BLaER1 (cell line): ENCODE data around the gene DERL3.

ENCODE experiments used
- H3K27ac ChIP-seq: shearing (Covaris generic); formaldehyde crosslinking; 2 replicates; pipeline ENCODE4 v1.8.1; 2022
- H3K27me3 ChIP-seq: shearing (Covaris generic); formaldehyde crosslinking; 2 replicates; pipeline ENCODE4 v1.8.1; 2022
- H3K36me3 ChIP-seq: shearing (Covaris generic); formaldehyde crosslinking; 2 replicates; pipeline ENCODE4 v1.8.1; 2022
- H3K4me1 ChIP-seq: shearing (Covaris generic); formaldehyde crosslinking; 2 replicates; pipeline ENCODE4 v1.8.1; 2022
- H3K4me2 ChIP-seq: shearing (Covaris generic); formaldehyde crosslinking; 2 replicates; pipeline ENCODE4 v1.8.1; 2022
- H3K4me3 ChIP-seq: shearing (Covaris generic); formaldehyde crosslinking; 2 replicates; pipeline ENCODE4 v1.8.1; 2022
- H3K9ac ChIP-seq: shearing (Covaris generic); formaldehyde crosslinking; 2 replicates; pipeline ENCODE4 v1.8.1; 2022
- H3K9me3 ChIP-seq: shearing (Covaris generic); formaldehyde crosslinking; 2 replicates; pipeline ENCODE4 v1.8.1; 2022
- H4K20me1 ChIP-seq: shearing (Covaris generic); formaldehyde crosslinking; 2 replicates; pipeline ENCODE4 v1.8.1; 2022
- Cebpa-rat ChIP-seq: shearing (Covaris generic); IDR thresholded peaks from 2 replicates; pipeline ENCODE4 v1.8.1; 2022

The DERL3 gene

GRCh38 chr22:23791738-23792645, 46.8 kb downstream of the DERL3 start:
- Histone ChIP-seq H3K27me3 (no peaks in the 10 kb centered on the region), H3K9me3 (no peaks in the 10 kb centered on the region), H3K27ac (peak overlapping the region; percentile 61), H3K36me3 (peaks cover 87% of the 10 kb centered on the region), H3K4me3 (no peak overlapping the region), H3K4me1 (peaks cover 56% of the 10 kb centered on the region), H4K20me1 (peaks cover 74% of the 10 kb centered on the region), H3K4me2 (peak overlapping the region; percentile 71), H3K9ac (peak overlapping the region; percentile 63)
- TF ChIP-seq Cebpa-rat: no peak

DNA sequence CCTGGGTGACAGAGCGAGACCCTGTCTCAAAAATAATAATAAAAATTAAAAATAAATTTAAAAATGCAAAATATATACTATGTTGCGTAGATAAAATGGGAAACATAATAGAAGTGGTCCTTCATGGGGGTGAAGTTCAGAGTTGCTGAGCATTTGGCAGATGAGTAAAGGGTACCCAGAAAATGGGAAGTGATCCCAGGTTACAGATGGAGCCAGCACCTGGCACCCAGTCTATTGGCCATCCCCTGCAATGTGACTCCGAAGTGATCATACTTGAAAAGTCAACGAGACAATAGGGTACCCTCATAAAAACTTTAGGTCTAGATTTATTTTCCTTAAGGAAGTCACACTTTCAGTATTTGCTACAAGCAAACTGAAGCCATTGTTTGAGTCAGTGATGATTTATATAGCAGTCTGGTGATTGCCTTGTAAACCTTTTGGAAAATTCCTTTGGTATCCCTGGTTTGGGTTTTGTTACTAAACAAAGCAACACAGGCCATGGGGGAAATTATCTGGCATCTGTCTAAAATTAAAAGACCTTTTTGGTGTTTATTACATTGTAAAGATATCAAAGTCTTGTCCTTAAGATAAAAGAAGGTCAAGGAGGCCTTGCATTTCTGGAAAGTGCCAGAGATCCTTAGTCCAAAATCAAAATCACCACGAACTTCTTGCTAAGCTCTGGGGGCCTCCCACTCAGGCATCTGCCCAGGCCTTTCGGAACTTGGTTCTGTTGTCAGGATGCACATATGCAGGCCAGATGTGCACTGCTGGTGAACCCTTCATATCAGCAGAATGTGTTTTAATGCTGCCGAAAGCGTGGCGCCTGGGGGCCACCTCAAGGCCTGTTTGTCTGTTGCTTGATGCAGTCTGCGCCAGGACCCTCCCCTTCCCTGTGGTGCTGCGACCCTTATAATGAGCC, 47.7 kb downstream of the DERL3 start:
- Histone ChIP-seq H3K4me1 (peaks cover 63% of the 10 kb centered on the region), H3K9ac (no peak overlapping the region)

DNA sequence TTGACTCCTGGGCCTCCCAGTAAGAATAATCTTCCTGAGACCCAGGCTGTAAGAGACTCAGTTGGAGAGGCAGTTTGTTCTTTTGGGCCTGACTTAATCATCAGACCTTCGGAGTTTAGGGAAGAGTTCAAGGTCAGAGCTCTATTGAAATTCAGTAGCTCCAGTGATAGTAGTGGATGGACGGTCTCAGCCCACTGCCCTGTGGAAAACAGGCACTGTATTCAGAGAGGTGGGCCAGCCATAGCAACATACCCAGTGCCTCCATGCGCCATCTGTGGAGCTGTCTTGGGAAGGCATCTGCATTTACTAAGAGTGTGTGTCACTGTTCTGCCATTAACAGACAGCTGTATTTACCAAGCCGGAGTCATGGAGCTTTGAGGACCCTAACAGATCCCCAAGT, 49.2 kb downstream of the DERL3 start:
- Histone ChIP-seq H3K4me2 (peak overlapping the region; percentile 84), H3K27me3 (no peaks in the 10 kb centered on the region)

More for the DNA sequence above, 47.7 kb downstream of the DERL3 start:
- Histone ChIP-seq H3K4me3 (no peak overlapping the region), H4K20me1 (peaks cover 67% of the 10 kb centered on the region), H3K4me2 (peak overlapping the region; percentile 71), H3K27me3 (no peaks in the 10 kb centered on the region), H3K27ac (no peak overlapping the region), H3K9me3 (no peaks in the 10 kb centered on the region), H3K36me3 (peaks cover 78% of the 10 kb centered on the region)
- no peak for TF ChIP-seq Cebpa-rat

GRCh38 chr22:23789121-23789520, 49.7 kb downstream of the DERL3 start:
- no peaks in the 10 kb centered on the region for H3K9me3 ChIP-seq
- peaks cover 59% of the 10 kb centered on the region for H3K36me3 ChIP-seq
- H3K4me3 ChIP-seq: no peak overlapping the region
- H3K9ac ChIP-seq: peak overlapping the region; percentile 50; the same call in 1 of the 2 replicates
- no peaks in the 10 kb centered on the region for H3K27me3 ChIP-seq
- H3K4me2 ChIP-seq: peak overlapping the region; percentile 84
- peaks cover 82% of the 10 kb centered on the region for H3K4me1 ChIP-seq
- TF ChIP-seq Cebpa-rat: no peak
- peaks cover 64% of the 10 kb centered on the region for H4K20me1 ChIP-seq
- H3K27ac ChIP-seq: peak overlapping the region; percentile 1; the same call in 1 of the 2 replicates

More for the DNA sequence above, 49.2 kb downstream of the DERL3 start:
- Histone ChIP-seq H4K20me1 (peaks cover 64% of the 10 kb centered on the region), H3K9me3 (no peaks in the 10 kb centered on the region), H3K27ac (no peak overlapping the region), H3K36me3 (peaks cover 64% of the 10 kb centered on the region), H3K9ac (peak overlapping the region; percentile 50; the same call in 1 of the 2 replicates), H3K4me3 (no peak overlapping the region), H3K4me1 (peaks cover 77% of the 10 kb centered on the region)
- no peak for TF ChIP-seq Cebpa-rat

GRCh38 chr22:23787910-23788309, 50.9 kb downstream of the DERL3 start:
- no peak for TF ChIP-seq Cebpa-rat
- H3K27ac ChIP-seq: peak overlapping the region; percentile 100

GRCh38 chr22:23787600-23787896, 51.3 kb downstream of the DERL3 start:
- Histone ChIP-seq H3K9ac (peak overlapping the region; percentile 100), H3K4me3 (peak overlapping the region; percentile 90), H3K27ac (peak overlapping the region; percentile 100), H3K9me3 (no peaks in the 10 kb centered on the region), H3K27me3 (no peaks in the 10 kb centered on the region), H3K36me3 (peaks cover 55% of the 10 kb centered on the region), H4K20me1 (peaks cover 54% of the 10 kb centered on the region), H3K4me1 (peaks cover 91% of the 10 kb centered on the region), H3K4me2 (peak overlapping the region; percentile 84)
- no peak for TF ChIP-seq Cebpa-rat

More at GRCh38 chr22:23787910-23788309, 50.9 kb downstream of the DERL3 start:
- Histone ChIP-seq H3K9ac (peak overlapping the region; percentile 100), H4K20me1 (peaks cover 57% of the 10 kb centered on the region), H3K27me3 (no peaks in the 10 kb centered on the region), H3K9me3 (no peaks in the 10 kb centered on the region), H3K36me3 (peaks cover 55% of the 10 kb centered on the region), H3K4me1 (peaks cover 91% of the 10 kb centered on the region), H3K4me2 (peak overlapping the region; percentile 84), H3K4me3 (peak overlapping the region; percentile 90)

DNA sequence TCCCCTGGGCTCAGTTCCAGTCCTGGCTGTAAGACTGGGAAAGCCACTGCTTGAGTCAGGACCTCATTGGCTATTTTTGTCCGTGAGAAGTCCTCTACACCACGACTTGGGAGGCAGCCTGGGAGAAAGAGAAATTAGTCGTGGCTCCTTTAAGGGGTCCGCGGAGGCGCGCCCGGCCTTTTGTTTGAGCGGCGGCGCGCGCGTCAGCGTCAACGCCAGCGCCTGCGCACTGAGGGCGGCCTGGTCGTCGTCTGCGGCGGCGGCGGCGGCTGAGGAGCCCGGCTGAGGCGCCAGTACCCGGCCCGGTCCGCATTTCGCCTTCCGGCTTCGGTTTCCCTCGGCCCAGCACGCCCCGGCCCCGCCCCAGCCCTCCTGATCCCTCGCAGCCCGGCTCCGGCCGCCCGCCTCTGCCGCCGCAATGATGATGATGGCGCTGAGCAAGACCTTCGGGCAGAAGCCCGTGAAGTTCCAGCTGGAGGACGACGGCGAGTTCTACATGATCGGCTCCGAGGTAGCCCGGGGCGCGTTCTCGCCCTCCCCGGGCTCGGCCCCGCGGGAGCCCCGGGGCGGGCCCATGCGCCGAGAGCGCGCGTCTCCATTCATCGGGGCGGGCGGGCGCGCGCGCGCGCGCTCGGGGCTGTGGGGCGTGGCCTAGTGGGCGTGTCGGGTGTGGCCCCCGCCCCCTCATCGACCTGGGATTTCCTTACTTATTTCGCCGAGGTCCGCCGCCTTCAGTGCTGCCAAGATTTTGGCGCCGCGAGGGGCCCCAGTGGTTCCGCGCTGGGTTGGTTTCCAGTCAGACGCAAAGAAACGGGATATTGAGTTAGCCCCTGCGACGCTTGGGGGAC, 51.8 kb downstream of the DERL3 start, which contains the start of gene SMARCB1:
SMARCB1 (plus strand) TSS at position 215 of the 848 bp plus-strand sequence; CDS start at position 419, 204 bp downstream.
- Histone ChIP-seq H3K4me1 (peaks cover 91% of the 10 kb centered on the region), H3K36me3 (peaks cover 55% of the 10 kb centered on the region)

GRCh38 chr22:23786261-23786710, 52.5 kb downstream of the DERL3 start:
- Histone ChIP-seq H3K27ac (peak overlapping the region; percentile 100), H4K20me1 (peaks cover 41% of the 10 kb centered on the region), H3K9me3 (no peaks in the 10 kb centered on the region), H3K4me3 (peak overlapping the region; percentile 90), H3K4me2 (peak overlapping the region; percentile 84), H3K36me3 (peaks cover 55% of the 10 kb centered on the region), H3K27me3 (no peaks in the 10 kb centered on the region), H3K4me1 (peaks cover 91% of the 10 kb centered on the region), H3K9ac (peak overlapping the region; percentile 100)
- no peak for TF ChIP-seq Cebpa-rat

More for the DNA sequence above, 51.8 kb downstream of the DERL3 start, which contains the start of gene SMARCB1:
- Histone ChIP-seq H3K27me3 (no peaks in the 10 kb centered on the region), H3K9me3 (no peaks in the 10 kb centered on the region), H4K20me1 (peaks cover 48% of the 10 kb centered on the region), H3K9ac (peak within 1 kb of the TSS; percentile 100), H3K27ac (peak within 1 kb of the TSS; percentile 100), H3K4me2 (peak within 1 kb of the TSS; percentile 84), H3K4me3 (peak within 1 kb of the TSS; percentile 90)
- no peak for TF ChIP-seq Cebpa-rat
